Neural progenitor cell (in vitro differentiated cells): ENCODE results near the gene HCLS1. TPM values are rescaled to one million over a fixed set of nuclear protein-coding genes. Genes with fewer than 3 reads are reported as not detected.

ENCODE experiments used
- DNase-seq: peaks from one replicate; pipeline ENCODE4 v3.0.0-alpha.2; 2016; ENCODE audit warnings: low spot score
- H2AFZ ChIP-seq: fragments of 200-600 bp; sonication (generic); replicated peaks from 2 replicates; pipeline ENCODE4 v1.6.1; 2016; ENCODE audit warnings: antibody characterized with exemption
- H3F3A ChIP-seq: fragments of 200-600 bp; sonication (generic); 2 replicates; pipeline ENCODE4 v1.6.1; 2016; ENCODE audit warnings: antibody characterized with exemption, low read depth
- H3K27ac ChIP-seq: fragments of 200-600 bp; sonication (generic); 2 replicates; pipeline ENCODE4 v1.5.1; 2016; ENCODE audit warnings: mild to moderate bottlenecking
- H3K27me3 ChIP-seq: fragments of 200-600 bp; sonication (generic); 2 replicates; pipeline ENCODE4 v1.6.1; 2016; ENCODE audit warnings: mild to moderate bottlenecking, moderate library complexity
- H3K36me3 ChIP-seq: fragments of 200-600 bp; sonication (generic); 2 replicates; pipeline ENCODE4 v1.5.1; 2016
- H3K4me1 ChIP-seq: fragments of 200-600 bp; sonication (generic); 2 replicates; pipeline ENCODE4 v1.6.1; 2016; ENCODE audit warnings: mixed run types
- H3K4me2 ChIP-seq: fragments of 200-600 bp; sonication (generic); 2 replicates; pipeline ENCODE4 v1.6.1; 2016
- H3K4me3 ChIP-seq: fragments of 200-600 bp; sonication (generic); 2 replicates; pipeline ENCODE4 v1.5.1; 2016
- H3K79me2 ChIP-seq: fragments of 200-600 bp; sonication (generic); 2 replicates; pipeline ENCODE4 v1.6.1; 2016; ENCODE audit warnings: low read depth
- H3K9ac ChIP-seq: fragments of 200-600 bp; sonication (generic); 2 replicates; pipeline ENCODE4 v1.6.1; 2016
- H3K9me3 ChIP-seq: fragments of 200-600 bp; sonication (generic); 2 replicates; pipeline ENCODE4 v1.5.1; 2016; ENCODE audit warnings: low read depth
- H4K20me1 ChIP-seq: fragments of 200-600 bp; sonication (generic); 2 replicates; pipeline ENCODE4 v1.6.1; 2016; ENCODE audit warnings: low read depth
- H3K27ac Mint-ChIP-seq: 3 replicates; pipeline ENCODE4 v1.8.0; 2021; ENCODE audit warnings: mixed read lengths
- H3K27me3 Mint-ChIP-seq: 2 replicates; pipeline ENCODE4 v1.8.0; 2022; ENCODE audit warnings: low read depth, mild to moderate bottlenecking, inconsistent platforms, moderate library complexity, mixed read lengths; ENCODE audit not compliant: insufficient read depth
- H3K36me3 Mint-ChIP-seq: 3 replicates; pipeline ENCODE4 v1.8.0; 2021; ENCODE audit warnings: mixed read lengths
- H3K4me1 Mint-ChIP-seq: 3 replicates; pipeline ENCODE4 v1.8.0; 2021; ENCODE audit warnings: mixed read lengths
- H3K4me3 Mint-ChIP-seq: 3 replicates; pipeline ENCODE4 v1.8.0; 2021; ENCODE audit warnings: mild to moderate bottlenecking, moderate library complexity, mixed read lengths
- H3K9me3 Mint-ChIP-seq: 3 replicates; pipeline ENCODE4 v1.8.0; 2020; ENCODE audit warnings: mixed read lengths
- CTCF ChIP-seq: fragments of 200-600 bp; sonication (generic); IDR thresholded peaks from 2 replicates; pipeline ENCODE4 v1.5.1; 2017; ENCODE audit warnings: antibody characterized with exemption, mild to moderate bottlenecking
- EZH2 ChIP-seq: fragments of 200-600 bp; sonication (generic); IDR thresholded peaks from 2 replicates; pipeline ENCODE4 v1.6.1; 2017; ENCODE audit warnings: antibody characterized with exemption, mild to moderate bottlenecking, moderate library complexity
- EZH2phosphoT487 ChIP-seq: fragments of 200-600 bp; sonication (generic); IDR thresholded peaks from 2 replicates; pipeline ENCODE4 v1.6.1; 2017; ENCODE audit warnings: antibody characterized with exemption
- total RNA-seq: library from RNA; depleted of rRNA; stranded (reverse); fragments of >200 nt; gene quantifications from 2 replicates; pipeline ENCODE4 v1.2.3, GENCODE V29; 2015; ENCODE audit warnings: low replicate concordance

HCLS1 gene
- total RNA-seq, 1 donor from 2014 or later = not detected

- no peak for DNase-seq
- Histone ChIP-seq H2AFZ (no peak overlapping the region), H3K9ac (no peak overlapping the region), H3F3A (no peaks in the 10 kb centered on the region), H3K4me3 (no peak overlapping the region), H3K27me3 (no peaks in the 10 kb centered on the region), H3K4me2 (no peak overlapping the region), H3K79me2 (no peaks in the 10 kb centered on the region), H3K36me3 (peaks cover 6% of the 10 kb centered on the region), H3K9me3 (no peaks in the 10 kb centered on the region), H3K27ac (no peak overlapping the region), H3K4me1 (no peaks in the 10 kb centered on the region), H4K20me1 (no peaks in the 10 kb centered on the region)
- Mint-ChIP-seq H3K27ac (no peak overlapping the region), H3K9me3 (no peaks in the 10 kb centered on the region), H3K36me3 (peaks cover 22% of the 10 kb centered on the region), H3K27me3 (no peaks in the 10 kb centered on the region), H3K4me3 (no peak overlapping the region), H3K4me1 (no peaks in the 10 kb centered on the region)
- no peak for TF ChIP-seq EZH2phosphoT487
- TF ChIP-seq CTCF = no peak
- TF ChIP-seq EZH2 = no peak
Observed at GRCh38 chr3:121698476-121698875, 37.8 kb upstream of the HCLS1 start.

- H4K20me1 ChIP-seq = no peaks in the 10 kb centered on the region
- H3K4me1 ChIP-seq = no peaks in the 10 kb centered on the region
Observed at GRCh38 chr3:121696186-121696585, 35.5 kb upstream of the HCLS1 start.

GRCh38 chr3:121692010-121692699 is 31.5 kb upstream of the HCLS1 start:
- no peaks in the 10 kb centered on the region for H4K20me1 ChIP-seq
- TF ChIP-seq CTCF = no peak

More at GRCh38 chr3:121696186-121696585, 35.5 kb upstream of the HCLS1 start:
- Histone ChIP-seq H3K36me3 (peaks cover 12% of the 10 kb centered on the region), H3F3A (no peaks in the 10 kb centered on the region), H3K9me3 (no peaks in the 10 kb centered on the region), H2AFZ (no peak overlapping the region), H3K27me3 (no peaks in the 10 kb centered on the region), H3K4me3 (no peak overlapping the region), H3K27ac (no peak overlapping the region), H3K9ac (no peak overlapping the region), H3K79me2 (no peaks in the 10 kb centered on the region), H3K4me2 (no peak overlapping the region)
- Mint-ChIP-seq H3K4me3 (no peak overlapping the region), H3K27me3 (no peaks in the 10 kb centered on the region), H3K27ac (no peak overlapping the region), H3K9me3 (no peaks in the 10 kb centered on the region), H3K4me1 (no peaks in the 10 kb centered on the region), H3K36me3 (peaks cover 35% of the 10 kb centered on the region)
- no peak for DNase-seq
- no peak for TF ChIP-seq EZH2phosphoT487
- no peak for TF ChIP-seq EZH2
- TF ChIP-seq CTCF = no peak

More at GRCh38 chr3:121692010-121692699, 31.5 kb upstream of the HCLS1 start:
- no peaks in the 10 kb centered on the region for H3K9me3 Mint-ChIP-seq
- no peaks in the 10 kb centered on the region for H3K27me3 Mint-ChIP-seq
- no peaks in the 10 kb centered on the region for H3K4me1 ChIP-seq
- H3K9me3 ChIP-seq = no peaks in the 10 kb centered on the region
- no peaks in the 10 kb centered on the region for H3K79me2 ChIP-seq
- no peak overlapping the region for H3K4me2 ChIP-seq
- H3K27me3 ChIP-seq = no peaks in the 10 kb centered on the region
- H3K36me3 Mint-ChIP-seq = peaks cover 37% of the 10 kb centered on the region
- no peak overlapping the region for H3K27ac Mint-ChIP-seq
- peaks cover 12% of the 10 kb centered on the region for H3K36me3 ChIP-seq
- DNase-seq = no peak
- H3K27ac ChIP-seq = no peak overlapping the region
- no peak overlapping the region for H3K4me3 Mint-ChIP-seq
- H3K9ac ChIP-seq = no peak overlapping the region
- H3K4me3 ChIP-seq = no peak overlapping the region
- no peaks in the 10 kb centered on the region for H3K4me1 Mint-ChIP-seq
- no peak overlapping the region for H2AFZ ChIP-seq
- H3F3A ChIP-seq = no peaks in the 10 kb centered on the region
